ENCODE results near the gene TUBB6. TPM values are rescaled to one million over a fixed set of nuclear protein-coding genes. Genes with fewer than 3 reads are reported as not detected.

TUBB6 gene
- total and polyA plus RNA-seq, 12 donors: 61.9 to 602 (median 92.1) TPM

DNA sequence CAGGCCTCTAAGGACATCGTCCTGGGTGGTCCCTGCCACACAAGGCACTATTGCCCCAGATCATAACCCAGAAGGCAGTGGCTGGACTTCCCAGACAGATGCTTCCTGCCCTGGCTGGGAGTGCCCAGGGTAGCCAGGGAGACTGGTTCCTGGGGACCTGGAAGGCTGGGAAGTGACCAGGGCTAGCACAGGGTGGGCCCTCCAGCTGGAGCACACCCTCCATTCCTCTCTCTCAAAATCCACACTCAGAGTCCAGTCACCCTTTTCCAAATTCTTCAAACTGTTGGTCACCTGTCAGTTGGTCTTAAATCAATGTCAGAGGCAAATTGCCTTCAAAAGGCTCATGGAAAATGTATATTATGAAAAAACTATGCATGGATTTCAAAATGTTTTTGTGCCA lies 11.6 kb upstream of the TUBB6 start:
- ATAC-seq (peak in 2 of 8 donors; percentile 33 to 53), DNase-seq (no peak)
- Histone ChIP-seq H3K4me3 (no peak overlapping the region), H3K9me3 (peaks cover 0 to 5% (median 0%) of the 10 kb centered on the region in 11 donors), H3K4me1 (no peaks in the 10 kb centered on the region), H3K27ac (no peak overlapping the region), H3K36me3 (no peaks in the 10 kb centered on the region), H3K27me3 (no peaks in the 10 kb centered on the region)
- intact Hi-C loops (cut with DNase I): no loop called here
- 70 to 83% methylated on average over 1 of the region's 1 CpG for WGBS, 2 donors
- TF ChIP-seq, protein P1, sequence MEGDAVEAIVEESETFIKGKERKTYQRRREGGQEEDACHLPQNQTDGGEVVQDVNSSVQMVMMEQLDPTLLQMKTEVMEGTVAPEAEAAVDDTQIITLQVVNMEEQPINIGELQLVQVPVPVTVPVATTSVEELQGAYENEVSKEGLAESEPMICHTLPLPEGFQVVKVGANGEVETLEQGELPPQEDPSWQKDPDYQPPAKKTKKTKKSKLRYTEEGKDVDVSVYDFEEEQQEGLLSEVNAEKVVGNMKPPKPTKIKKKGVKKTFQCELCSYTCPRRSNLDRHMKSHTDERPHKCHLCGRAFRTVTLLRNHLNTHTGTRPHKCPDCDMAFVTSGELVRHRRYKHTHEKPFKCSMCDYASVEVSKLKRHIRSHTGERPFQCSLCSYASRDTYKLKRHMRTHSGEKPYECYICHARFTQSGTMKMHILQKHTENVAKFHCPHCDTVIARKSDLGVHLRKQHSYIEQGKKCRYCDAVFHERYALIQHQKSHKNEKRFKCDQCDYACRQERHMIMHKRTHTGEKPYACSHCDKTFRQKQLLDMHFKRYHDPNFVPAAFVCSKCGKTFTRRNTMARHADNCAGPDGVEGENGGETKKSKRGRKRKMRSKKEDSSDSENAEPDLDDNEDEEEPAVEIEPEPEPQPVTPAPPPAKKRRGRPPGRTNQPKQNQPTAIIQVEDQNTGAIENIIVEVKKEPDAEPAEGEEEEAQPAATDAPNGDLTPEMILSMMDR (IDR thresholded peaks at IDR 0.05): no peak

DNA sequence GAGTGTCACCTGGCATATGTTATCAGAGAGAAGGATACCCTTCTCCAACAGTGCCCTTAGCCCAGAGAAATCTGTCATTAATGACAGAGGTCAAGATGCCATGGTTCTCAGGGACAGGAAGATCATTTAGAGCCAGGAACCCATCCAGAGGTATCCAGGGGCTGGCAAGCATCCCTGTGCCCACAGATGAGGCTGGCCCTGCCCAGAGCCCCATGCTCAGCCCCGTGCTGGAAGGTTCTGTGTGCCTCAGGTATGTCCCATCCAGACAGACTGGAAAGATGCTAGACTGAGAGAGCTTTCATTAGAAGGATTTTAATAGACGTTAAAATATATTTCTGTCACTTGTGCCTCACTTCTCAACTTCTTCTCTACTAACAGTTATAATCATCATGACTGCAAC lies 8.2 kb upstream of the TUBB6 start:
- no peak overlapping the region for H3K4me3 ChIP-seq
- peaks cover 0 to 5% (median 0%) of the 10 kb centered on the region in 11 donors for H3K9me3 ChIP-seq
- no peak overlapping the region for H3K27ac ChIP-seq
- no peaks in the 10 kb centered on the region for H3K27me3 ChIP-seq
- no peak for ATAC-seq
- 86 to 87% methylated on average over 2 of the region's 2 CpGs for WGBS, 2 donors
- no peak for DNase-seq
- intact Hi-C loops (cut with DNase I): no loop called here
- no peaks in the 10 kb centered on the region for H3K4me1 ChIP-seq
- no peaks in the 10 kb centered on the region for H3K36me3 ChIP-seq
- TF ChIP-seq, protein P1 (IDR thresholded peaks at IDR 0.05): no peak

DNA sequence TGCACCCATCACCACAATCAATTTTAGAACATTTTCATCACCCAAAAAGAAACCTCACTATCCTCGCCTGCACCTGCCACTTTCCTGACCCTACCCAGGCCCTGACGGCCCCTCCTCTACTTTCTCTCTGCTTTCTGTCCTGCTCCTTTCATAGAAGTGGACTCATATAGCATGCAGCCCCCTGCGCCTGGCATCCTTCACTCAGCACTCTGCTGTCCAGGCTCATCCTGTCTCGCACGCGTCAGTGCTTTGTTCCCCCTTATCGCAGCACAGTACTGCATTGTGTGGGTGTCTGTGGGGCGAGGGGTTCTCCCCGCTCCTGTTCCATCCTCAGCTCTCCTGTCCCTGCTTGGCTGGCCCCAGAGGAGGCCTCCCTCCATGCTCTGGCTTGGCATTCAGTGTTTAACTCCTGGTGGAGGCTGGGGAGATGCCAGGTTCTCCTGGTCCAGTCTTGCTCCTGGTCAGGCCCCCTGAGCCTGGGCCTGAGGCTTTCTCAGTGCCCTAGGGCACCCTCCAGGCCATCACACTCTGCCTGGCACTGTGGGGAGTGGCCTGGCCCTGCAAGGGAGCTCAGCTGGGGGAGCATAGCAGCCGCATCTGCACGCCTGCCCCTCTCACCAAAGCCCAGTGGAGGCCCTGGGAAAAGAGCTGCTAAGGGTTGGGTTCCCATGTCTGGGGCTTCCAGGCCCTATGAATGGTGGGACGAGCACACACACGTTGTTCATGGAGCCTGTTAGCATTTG lies 6.6 kb upstream of the TUBB6 start:
- 57 to 71% methylated on average over 13 of the region's 13 CpGs for WGBS, 2 donors
- DNase-seq: no peak
- intact Hi-C loops (cut with DNase I): no loop called here
- no peaks in the 10 kb centered on the region for H3K36me3 ChIP-seq
- TF ChIP-seq, protein P1 (IDR thresholded peaks at IDR 0.05): no peak
- ATAC-seq: no peak
- no peak overlapping the region for H3K4me3 ChIP-seq
- peaks cover 0 to 6% (median under 1%) of the 10 kb centered on the region in 9 donors for H3K4me1 ChIP-seq
- H3K27ac ChIP-seq: no peak overlapping the region
- peaks cover 0 to 5% (median 0%) of the 10 kb centered on the region in 11 donors for H3K9me3 ChIP-seq
- H3K27me3 ChIP-seq: peaks cover 0 to 8% (median 0%) of the 10 kb centered on the region in 7 donors

DNA sequence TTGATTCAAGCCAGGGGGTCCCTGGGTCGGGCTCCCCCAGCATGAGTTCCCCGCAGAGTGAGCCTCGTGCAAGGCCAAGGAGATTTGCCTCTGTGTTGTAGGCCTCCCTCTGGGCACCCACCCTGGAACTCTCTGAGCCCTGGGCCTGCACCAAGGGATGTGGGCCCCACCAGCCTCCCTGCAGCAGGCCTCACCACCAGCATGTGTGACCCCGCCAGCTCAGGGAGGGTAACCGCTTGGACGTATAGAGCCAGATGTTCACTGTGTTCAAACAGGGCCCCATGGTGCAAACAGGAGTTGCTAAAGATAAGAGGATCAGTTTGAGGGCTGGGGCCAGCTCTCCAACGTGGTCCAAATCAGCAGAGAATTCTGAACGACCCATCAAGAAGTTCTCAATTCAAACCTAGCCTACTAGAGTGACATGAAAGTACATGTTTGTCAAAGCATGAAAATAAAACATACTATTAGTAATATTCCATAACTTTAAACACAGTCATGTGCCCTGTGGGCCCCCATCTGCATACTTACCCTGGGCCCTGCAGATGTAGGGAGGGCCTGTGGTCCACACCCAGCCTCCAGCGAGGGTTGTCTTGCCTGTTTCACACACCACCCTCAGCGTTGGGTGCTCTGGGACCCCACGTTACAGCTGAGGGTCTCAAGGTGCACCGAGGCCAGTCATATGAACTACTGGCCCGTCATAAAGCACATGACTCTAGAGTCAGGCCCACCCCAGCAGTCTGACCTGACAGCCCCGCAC lies 5.5 kb upstream of the TUBB6 start:
- H3K9me3 ChIP-seq: peaks cover 0 to 5% (median 0%) of the 10 kb centered on the region in 11 donors
- peaks cover 0 to 19% (median 0%) of the 10 kb centered on the region in 7 donors for H3K27me3 ChIP-seq
- DNase-seq (no peak), ATAC-seq (no peak)
- TF ChIP-seq, protein P1 (IDR thresholded peaks at IDR 0.05): no peak
- no peaks in the 10 kb centered on the region for H3K36me3 ChIP-seq
- no peak overlapping the region for H3K27ac ChIP-seq
- H3K4me3 ChIP-seq: no peak overlapping the region
- WGBS, 2 donors: 86 to 89% methylated on average over 14 of the region's 14 CpGs
- H3K4me1 ChIP-seq: peaks cover 0 to 16% (median 11%) of the 10 kb centered on the region in 9 donors
- intact Hi-C loops (cut with DNase I): no loop called here

Measured in heart right ventricle (tissue), 16 donors.